ENCODE results near the gene BNC2. TPM values are rescaled to one million over a fixed set of nuclear protein-coding genes. Genes with fewer than 3 reads are reported as not detected.

BNC2 gene
- total RNA-seq, 1 experiment from 2014 or later, result 11.7 TPM

DNA sequence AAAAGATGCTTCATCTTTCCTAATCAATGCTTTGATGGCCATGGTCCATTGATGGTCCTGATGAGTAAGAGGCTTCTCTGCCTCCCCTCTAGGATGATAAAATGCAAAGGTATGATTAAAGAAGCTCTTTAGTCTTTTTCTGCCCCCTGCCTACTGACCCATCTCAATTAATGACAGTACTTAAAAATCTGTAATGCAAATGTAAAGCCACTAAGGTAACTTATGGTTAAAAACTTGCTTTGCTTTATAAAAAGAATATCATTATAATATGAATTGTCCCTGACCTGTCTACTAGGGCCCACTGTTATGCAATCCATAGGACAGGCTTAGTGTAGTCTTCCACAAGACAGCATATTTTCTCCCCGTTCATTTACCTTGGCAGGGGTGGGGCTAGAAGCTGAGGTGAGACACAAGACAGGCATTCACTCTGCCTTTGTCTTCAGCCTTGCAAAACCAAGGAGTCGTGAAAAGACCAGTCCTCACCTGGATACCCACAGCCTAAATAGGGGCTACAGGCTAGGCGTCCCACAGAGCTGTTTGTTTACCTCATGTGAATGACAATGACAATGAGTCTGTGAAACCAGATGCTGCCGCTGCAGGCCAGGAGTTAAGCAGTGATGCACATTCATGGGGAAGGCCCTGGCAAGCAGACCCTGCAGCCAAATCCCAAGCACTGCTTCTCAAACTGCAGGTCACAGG lies 60.4 kb downstream of the BNC2 start:
- Histone ChIP-seq H3K27ac (ENCODE audit: low read length) (no peak overlapping the region), H4K20me1 (ENCODE audit: low read length) (no peaks in the 10 kb centered on the region), H3K9me2 (replicated peaks; ENCODE audit: low read length) (no peaks in the 10 kb centered on the region), H3K9ac (ENCODE audit: low read length) (no peak overlapping the region), H3K36me3 (ENCODE audit: low read depth, low read length) (no peaks in the 10 kb centered on the region), H3K4me2 (ENCODE audit: low read length) (no peak overlapping the region), H3K79me2 (ENCODE audit: low read length) (no peaks in the 10 kb centered on the region), H3K27me3 (ENCODE audit: low read length) (no peaks in the 10 kb centered on the region), H3F3A (ENCODE audit: low read length, unreplicated experiment) (no peaks in the 10 kb centered on the region), H2AFZ (ENCODE audit: low read length) (no peak overlapping the region), H3K9me3 (ENCODE audit: low read length) (no peaks in the 10 kb centered on the region), H3K4me1 (ENCODE audit: insufficient read depth, low read length) (no peaks in the 10 kb centered on the region), H3K4me3 (ENCODE audit: low read length) (no peak overlapping the region)
- POLR2A ChIA-PET (ENCODE audit: unreplicated experiment), result no interaction called here
- peak; percentile 5 for DNase-seq
- BruUV-seq (replicated peaks), result no TSS peak
- no peak for ATAC-seq
- TF ChIP-seq EZH2phosphoT487 (IDR thresholded peaks at IDR 0.05; ENCODE audit: borderline replicate concordance, low read length) (no peak), EZH2 (IDR thresholded peaks at IDR 0.05; ENCODE audit: low read length, unreplicated experiment) (no peak)
- TF ChIP-seq, protein P1, sequence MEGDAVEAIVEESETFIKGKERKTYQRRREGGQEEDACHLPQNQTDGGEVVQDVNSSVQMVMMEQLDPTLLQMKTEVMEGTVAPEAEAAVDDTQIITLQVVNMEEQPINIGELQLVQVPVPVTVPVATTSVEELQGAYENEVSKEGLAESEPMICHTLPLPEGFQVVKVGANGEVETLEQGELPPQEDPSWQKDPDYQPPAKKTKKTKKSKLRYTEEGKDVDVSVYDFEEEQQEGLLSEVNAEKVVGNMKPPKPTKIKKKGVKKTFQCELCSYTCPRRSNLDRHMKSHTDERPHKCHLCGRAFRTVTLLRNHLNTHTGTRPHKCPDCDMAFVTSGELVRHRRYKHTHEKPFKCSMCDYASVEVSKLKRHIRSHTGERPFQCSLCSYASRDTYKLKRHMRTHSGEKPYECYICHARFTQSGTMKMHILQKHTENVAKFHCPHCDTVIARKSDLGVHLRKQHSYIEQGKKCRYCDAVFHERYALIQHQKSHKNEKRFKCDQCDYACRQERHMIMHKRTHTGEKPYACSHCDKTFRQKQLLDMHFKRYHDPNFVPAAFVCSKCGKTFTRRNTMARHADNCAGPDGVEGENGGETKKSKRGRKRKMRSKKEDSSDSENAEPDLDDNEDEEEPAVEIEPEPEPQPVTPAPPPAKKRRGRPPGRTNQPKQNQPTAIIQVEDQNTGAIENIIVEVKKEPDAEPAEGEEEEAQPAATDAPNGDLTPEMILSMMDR (conservative IDR thresholded peaks at IDR 0.05; ENCODE audit: low read depth, low read length), result no peak
- CTCF ChIA-PET, result no interaction called here
- intact Hi-C loops (cut with micrococcal nuclease), result no loop called here

DNA sequence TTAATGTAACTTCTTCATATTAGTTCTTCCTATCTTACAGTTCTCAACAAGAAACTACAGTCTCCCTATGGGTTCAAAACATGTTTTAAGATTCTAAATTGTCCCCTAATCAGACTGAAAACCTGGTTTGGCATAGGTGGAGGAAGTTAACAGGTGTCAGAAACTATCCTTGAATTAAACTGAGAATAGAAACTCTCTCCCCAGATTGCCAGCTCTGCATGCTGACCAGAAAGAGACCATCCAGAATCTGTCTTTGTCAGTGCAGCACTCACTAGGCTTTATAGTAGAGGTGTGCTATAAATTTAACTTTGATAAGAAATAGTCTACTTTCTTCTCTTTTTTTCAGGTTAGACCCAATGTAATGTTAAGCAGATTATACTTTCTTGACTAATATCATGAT lies 63.8 kb downstream of the BNC2 start:
- no peaks in the 10 kb centered on the region for H4K20me1 ChIP-seq (ENCODE audit: low read length)
- H3K9me2 ChIP-seq (replicated peaks; ENCODE audit: low read length), result no peaks in the 10 kb centered on the region
- TF ChIP-seq, protein P1 (conservative IDR thresholded peaks at IDR 0.05; ENCODE audit: low read depth, low read length), result no peak
- no peak for TF ChIP-seq EZH2phosphoT487 (IDR thresholded peaks at IDR 0.05; ENCODE audit: borderline replicate concordance, low read length)
- no peak for TF ChIP-seq EZH2 (IDR thresholded peaks at IDR 0.05; ENCODE audit: low read length, unreplicated experiment)
- BruUV-seq (replicated peaks), result no TSS peak
- ChIA-PET POLR2A (ENCODE audit: unreplicated experiment) (no interaction called here), CTCF (no interaction called here)
- no peak overlapping the region for H3K4me3 ChIP-seq (ENCODE audit: low read length)
- no peaks in the 10 kb centered on the region for H3K79me2 ChIP-seq (ENCODE audit: low read length)
- no peak overlapping the region for H3K9ac ChIP-seq (ENCODE audit: low read length)
- no peaks in the 10 kb centered on the region for H3F3A ChIP-seq (ENCODE audit: low read length, unreplicated experiment)
- H3K4me2 ChIP-seq (ENCODE audit: low read length), result no peak overlapping the region
- no peaks in the 10 kb centered on the region for H3K27me3 ChIP-seq (ENCODE audit: low read length)
- H3K4me1 ChIP-seq (ENCODE audit: insufficient read depth, low read length), result no peaks in the 10 kb centered on the region
- DNase-seq, result no peak
- intact Hi-C loops (cut with micrococcal nuclease), result no loop called here
- H2AFZ ChIP-seq (ENCODE audit: low read length), result no peak overlapping the region
- ATAC-seq, result no peak
- no peaks in the 10 kb centered on the region for H3K9me3 ChIP-seq (ENCODE audit: low read length)
- no peak overlapping the region for H3K27ac ChIP-seq (ENCODE audit: low read length)
- H3K36me3 ChIP-seq (ENCODE audit: low read depth, low read length), result no peaks in the 10 kb centered on the region

DNA sequence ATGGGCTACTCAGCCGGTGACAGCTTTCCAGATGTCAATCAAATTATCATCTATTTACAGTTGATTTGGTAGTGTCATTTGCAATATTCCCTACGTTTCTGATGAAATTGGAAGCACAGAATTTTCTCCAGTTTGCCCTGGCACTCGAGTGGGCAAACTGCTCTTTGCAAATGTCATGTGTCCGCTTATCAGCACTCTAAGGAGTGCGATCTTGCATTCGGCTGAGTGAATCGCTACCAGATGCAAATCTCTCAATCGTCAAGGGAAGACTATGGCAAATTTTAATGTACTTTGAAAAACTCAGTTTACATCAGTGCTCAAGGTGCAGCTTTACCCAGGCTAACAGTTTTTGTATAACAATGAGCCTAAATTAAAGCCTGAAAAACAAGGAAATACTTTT lies 66.8 kb downstream of the BNC2 start:
- Histone ChIP-seq H3K4me2 (ENCODE audit: low read length) (no peak overlapping the region), H3K36me3 (ENCODE audit: low read depth, low read length) (no peaks in the 10 kb centered on the region), H3K4me3 (ENCODE audit: low read length) (no peak overlapping the region), H3K4me1 (ENCODE audit: insufficient read depth, low read length) (no peaks in the 10 kb centered on the region), H3K9me2 (replicated peaks; ENCODE audit: low read length) (no peaks in the 10 kb centered on the region), H2AFZ (ENCODE audit: low read length) (no peak overlapping the region), H3K27me3 (ENCODE audit: low read length) (no peaks in the 10 kb centered on the region), H3K9ac (ENCODE audit: low read length) (no peak overlapping the region), H4K20me1 (ENCODE audit: low read length) (no peaks in the 10 kb centered on the region), H3F3A (ENCODE audit: low read length, unreplicated experiment) (no peaks in the 10 kb centered on the region), H3K79me2 (ENCODE audit: low read length) (no peaks in the 10 kb centered on the region), H3K27ac (ENCODE audit: low read length) (no peak overlapping the region), H3K9me3 (ENCODE audit: low read length) (no peaks in the 10 kb centered on the region)
- no peak for TF ChIP-seq EZH2phosphoT487 (IDR thresholded peaks at IDR 0.05; ENCODE audit: borderline replicate concordance, low read length)
- no peak for TF ChIP-seq EZH2 (IDR thresholded peaks at IDR 0.05; ENCODE audit: low read length, unreplicated experiment)
- TF ChIP-seq, protein P1 (conservative IDR thresholded peaks at IDR 0.05; ENCODE audit: low read depth, low read length), result no peak
- BruUV-seq (replicated peaks), result no TSS peak
- no peak for ATAC-seq
- CTCF ChIA-PET, result no interaction called here
- POLR2A ChIA-PET (ENCODE audit: unreplicated experiment), result no interaction called here
- intact Hi-C loops (cut with micrococcal nuclease), result no loop called here
- no peak for DNase-seq
